NCI-H510A treated with DMSO at 0.1 percent for 48 hours (cell line): ENCODE results near the gene SLC10A7.

Source experiments
- DNase-seq: peaks from one replicate; lab custom pipeline; 2025; lab: John Stamatoyannopoulos, UW

SLC10A7 gene

GRCh38 chr4:146439999-146440398 lies 81.7 kb downstream of the SLC10A7 start:
- DNase-seq, result no peak

DNA sequence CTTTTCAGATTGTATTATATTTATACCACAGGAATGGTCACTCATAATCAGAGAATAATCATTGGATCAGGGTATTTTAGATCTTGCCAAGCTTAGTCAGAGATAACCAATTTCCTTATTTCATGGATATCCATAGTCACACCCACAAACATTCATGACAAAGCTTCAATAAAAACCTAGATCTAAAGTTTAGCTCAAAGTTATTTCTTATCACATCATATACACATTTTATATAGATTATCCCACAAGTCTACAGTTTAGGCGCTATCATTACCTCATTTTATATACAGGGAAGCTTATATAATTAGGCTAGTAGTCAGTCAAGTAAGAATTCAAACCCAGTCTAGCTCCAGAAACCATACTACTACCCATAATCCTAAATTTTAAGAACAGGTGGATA lies 82.3 kb downstream of the SLC10A7 start:
- no peak for DNase-seq

- DNase-seq, result no peak
Observed at GRCh38 chr4:146437778-146438177, 84.0 kb downstream of the SLC10A7 start.

DNA sequence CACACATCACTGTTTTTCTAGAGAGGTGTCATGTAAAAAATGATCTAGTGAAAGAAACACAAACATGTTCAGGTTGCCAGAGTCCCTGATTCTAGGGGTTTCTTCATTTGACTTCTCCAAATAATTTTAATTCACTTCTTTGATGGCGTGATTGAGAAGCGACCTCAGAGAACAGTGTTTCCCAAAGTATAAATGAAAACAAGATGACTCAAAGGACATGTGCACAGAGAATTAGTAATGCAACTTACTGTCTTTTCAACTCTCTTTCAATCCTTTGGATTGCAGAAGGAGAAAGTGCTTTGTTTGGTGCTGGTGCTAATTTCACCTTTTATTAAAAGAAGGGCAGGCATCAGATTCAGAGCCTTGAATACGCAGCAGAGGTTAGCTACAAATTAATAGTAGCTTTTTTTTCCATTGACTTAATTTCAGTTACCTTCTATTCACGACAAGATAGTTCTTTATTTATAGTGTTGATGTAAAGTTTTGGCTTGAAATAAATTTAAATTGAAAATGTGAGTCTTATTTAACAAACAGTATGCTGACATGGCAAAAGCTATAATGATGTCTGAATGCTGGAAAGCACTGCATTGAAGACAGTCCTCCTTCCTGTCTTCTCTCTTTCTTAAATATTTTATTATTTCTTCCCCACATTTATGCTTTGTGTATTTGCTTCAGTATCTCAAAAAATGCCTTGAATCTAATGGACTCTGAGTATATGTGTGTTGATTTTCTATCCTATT lies 85.1 kb downstream of the SLC10A7 start:
- no peak for DNase-seq

GRCh38 chr4:146435962-146436361 lies 85.8 kb downstream of the SLC10A7 start:
- DNase-seq, result no peak

GRCh38 chr4:146432065-146432464 lies 89.7 kb downstream of the SLC10A7 start:
- no peak for DNase-seq

GRCh38 chr4:146428298-146428697 lies 93.4 kb downstream of the SLC10A7 start:
- peak; percentile 44 for DNase-seq

DNA sequence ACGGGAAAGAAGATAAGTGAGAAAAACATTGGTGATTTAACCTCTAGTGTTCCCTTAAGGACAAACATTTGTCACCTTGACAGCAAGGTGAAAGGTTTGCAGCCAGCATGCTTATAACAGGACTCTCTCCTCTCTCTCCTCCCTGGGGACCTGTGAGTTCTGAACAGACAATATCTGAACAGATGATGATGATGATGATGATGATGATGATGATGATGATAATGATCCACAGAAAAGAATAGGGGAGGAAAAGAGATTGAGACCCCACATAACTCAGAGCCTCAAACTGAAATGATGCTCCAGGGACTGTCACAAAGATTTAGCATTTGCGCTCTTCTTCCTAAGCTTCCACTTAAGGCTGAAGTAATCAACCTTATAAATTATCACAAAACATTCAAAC lies 103.9 kb downstream of the SLC10A7 start:
- DNase-seq, result no peak

GRCh38 chr4:146415829-146416228 lies 105.9 kb downstream of the SLC10A7 start:
- DNase-seq, result no peak

DNA sequence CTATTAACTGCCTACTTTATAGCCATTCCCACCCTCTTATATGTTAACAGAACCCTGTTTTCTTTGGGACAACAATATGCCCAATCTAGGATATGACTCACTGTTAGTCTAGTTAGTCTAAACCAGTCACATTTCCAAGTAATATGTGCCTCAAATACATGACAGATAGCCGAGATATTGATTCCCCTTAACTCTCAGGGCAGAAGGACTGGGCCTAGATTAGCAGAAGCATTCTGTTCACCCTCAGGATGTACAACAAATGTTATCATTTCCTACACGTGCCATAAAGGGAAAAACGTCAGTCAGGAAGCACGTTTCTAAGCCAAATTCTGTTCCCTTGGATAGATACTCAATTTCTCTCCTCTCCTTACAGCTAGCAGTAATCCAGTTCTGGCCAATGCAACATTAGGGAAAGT lies 114.1 kb downstream of the SLC10A7 start:
- no peak for DNase-seq

DNA sequence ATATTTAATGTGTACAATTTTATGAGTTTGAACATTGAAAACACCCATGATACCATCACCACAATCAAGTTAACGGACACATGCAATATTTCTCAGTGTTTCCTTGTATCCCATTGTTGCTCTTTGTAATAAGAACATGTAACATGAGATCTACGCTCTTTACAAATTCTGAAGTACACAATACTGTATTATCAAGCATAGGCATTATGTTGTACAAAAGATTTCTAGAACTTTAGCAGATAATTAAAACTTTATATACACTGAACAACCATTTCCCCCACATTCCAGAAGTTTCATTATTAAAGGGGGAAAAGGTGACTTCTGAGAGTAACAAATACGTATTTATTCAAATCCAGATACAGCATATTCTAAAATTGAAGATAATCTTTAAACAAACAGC lies 114.5 kb downstream of the SLC10A7 start:
- DNase-seq, result no peak

- no peak for DNase-seq
Observed at GRCh38 chr4:146401274-146401673, 120.5 kb downstream of the SLC10A7 start.

DNA sequence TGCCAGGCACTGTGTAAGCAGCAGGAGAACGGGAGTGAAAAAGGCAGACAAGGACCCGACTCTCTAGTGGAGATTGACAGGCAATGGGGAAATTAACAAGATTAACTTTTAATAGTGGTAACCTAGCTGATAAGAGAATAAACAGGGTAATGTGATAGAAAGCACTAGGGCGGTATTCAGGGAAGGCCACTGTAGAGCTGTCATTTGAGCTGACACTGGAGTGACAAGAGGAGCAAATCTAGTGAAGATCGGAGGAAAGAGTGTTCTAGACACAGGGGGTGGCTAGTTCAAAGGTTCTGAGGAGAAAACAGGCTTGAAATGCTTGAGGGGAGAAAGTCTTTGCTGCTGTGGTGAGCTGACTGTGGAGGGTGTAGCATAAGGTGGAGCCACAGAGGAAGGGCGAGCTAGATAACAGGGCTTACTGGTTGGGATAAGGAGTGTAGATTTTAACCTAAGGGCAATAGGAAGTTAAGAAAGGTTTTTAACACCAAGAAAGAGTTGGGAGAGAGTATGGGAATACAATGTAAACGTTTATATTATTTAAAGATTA lies 122.8 kb downstream of the SLC10A7 start:
- DNase-seq, result no peak

GRCh38 chr4:146398404-146398803 lies 123.3 kb downstream of the SLC10A7 start:
- no peak for DNase-seq

GRCh38 chr4:146389561-146389960 lies 132.2 kb downstream of the SLC10A7 start:
- DNase-seq, result no peak

GRCh38 chr4:146382194-146382593 lies 139.5 kb downstream of the SLC10A7 start:
- DNase-seq, result no peak

DNA sequence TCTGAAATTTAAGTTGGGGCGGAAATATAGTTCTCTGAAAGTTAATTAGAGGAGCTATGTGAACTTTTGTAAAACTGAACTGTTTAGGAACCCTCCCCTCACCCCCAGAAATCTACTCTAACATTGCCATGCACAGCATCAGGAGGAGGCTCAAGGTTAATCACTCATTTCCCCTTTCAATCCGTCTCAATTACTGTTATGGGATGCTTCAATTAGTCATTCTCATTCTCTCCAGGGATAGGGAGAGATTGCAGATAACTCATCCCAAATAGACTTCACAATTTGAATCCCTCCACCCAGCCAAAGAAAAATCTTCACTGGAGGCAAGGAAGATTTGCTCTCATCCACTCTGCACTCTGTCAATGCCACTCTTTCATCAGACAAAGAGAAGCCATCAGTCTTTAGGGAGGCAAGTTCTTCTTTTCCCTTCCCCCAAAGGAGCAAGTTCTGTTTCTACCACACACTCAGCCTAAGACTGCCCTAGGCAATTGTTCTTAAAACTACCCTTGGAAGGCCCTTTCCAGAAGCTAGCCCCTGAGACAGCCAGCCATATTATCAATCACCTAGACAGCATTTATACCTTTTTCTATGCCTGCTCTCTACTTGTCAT lies 140.4 kb downstream of the SLC10A7 start:
- no peak for DNase-seq

- no peak for DNase-seq
Observed at GRCh38 chr4:146379744-146380143, 142.0 kb downstream of the SLC10A7 start.

- no peak for DNase-seq
Observed at GRCh38 chr4:146371812-146372211, 149.9 kb downstream of the SLC10A7 start.

- no peak for DNase-seq
Observed at GRCh38 chr4:146370841-146371240, 150.9 kb downstream of the SLC10A7 start.

- no peak for DNase-seq
Observed at GRCh38 chr4:146369446-146369845, 152.3 kb downstream of the SLC10A7 start.

DNA sequence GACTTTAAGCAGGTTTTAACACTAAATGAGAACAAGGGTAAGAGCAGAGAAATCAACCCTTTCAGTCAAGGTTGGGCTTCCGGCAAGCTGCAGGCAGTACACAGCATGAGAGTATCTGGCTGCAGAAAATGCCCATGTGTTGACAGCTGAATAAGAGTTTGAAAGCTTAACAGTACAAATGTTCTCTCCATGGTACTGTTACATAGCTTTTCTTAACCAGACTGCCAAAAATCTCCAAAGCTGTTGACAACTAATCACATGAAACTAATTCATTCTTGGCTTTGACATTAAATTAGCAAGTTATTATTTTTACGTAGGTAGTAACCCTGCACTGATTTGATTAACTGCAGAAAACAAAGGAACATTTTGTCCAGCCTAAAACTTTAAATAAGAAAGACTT lies 153.5 kb downstream of the SLC10A7 start:
- DNase-seq, result no peak

GRCh38 chr4:146367347-146367746 lies 154.4 kb downstream of the SLC10A7 start:
- DNase-seq, result no peak

DNA sequence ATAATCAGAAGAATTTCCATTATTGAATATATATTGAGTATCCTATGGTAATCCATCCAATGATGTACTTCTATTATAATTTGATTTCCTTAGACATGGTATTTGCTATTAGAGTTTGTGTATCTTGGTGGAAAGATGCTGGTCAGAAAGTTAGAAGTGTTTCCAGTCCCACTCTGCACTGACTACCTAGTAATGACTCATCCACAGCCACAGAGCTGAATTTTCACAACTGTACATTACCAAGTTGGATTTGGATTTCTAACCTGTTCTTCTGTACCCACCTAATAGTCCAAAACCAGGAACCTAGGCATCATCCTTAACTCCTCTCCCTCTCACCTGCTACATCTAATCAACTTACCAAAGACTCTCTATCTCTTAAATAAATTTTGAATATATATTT lies 162.0 kb downstream of the SLC10A7 start:
- no peak for DNase-seq
